Caco-2 (cell line): ENCODE measurements around the gene FAM107B. TPM values are rescaled to one million over a fixed set of nuclear protein-coding genes. Genes with fewer than 3 reads are reported as not detected.
A peak's percentile ranks its signal among the peaks of the same experiment; 100 is the strongest.

Source experiments
- BruUV-seq: library from RNA; stranded (reverse); fragments of 400-500 nt; replicated peaks from 2 replicates; lab custom pipeline; 2021; lab: Mats Ljungman, UMichigan
- CTCF ChIA-PET: fragments of 300-600 bp; sonication (Branson Sonifier 250); formaldehyde crosslinking; loops from one replicate; lab custom pipeline; 2022; ENCODE audit warnings: antibody characterized with exemption; lab: Charles Lee
- POLR2A ChIA-PET: fragments of 300-600 bp; sonication (Branson Sonifier 250); formaldehyde crosslinking; loops from one replicate; lab custom pipeline; 2022; ENCODE audit warnings: antibody characterized with exemption; lab: Charles Lee
- DNase-seq, 2 experiments: peaks; one replicate each; pipeline versions ENCODE4 v3.0.0 to v3.0.0-alpha.2; 2020 to 2022
- H3K27me3 ChIP-seq: replicated peaks from 2 replicates; pipeline ENCODE4 v1.6.0; 2011; ENCODE audit warnings: low read length; ENCODE audit not compliant: control insufficient read depth, insufficient read depth
- H3K36me3 ChIP-seq: 2 replicates; pipeline ENCODE4 v1.5.1; 2011; ENCODE audit warnings: low read length; ENCODE audit not compliant: control insufficient read depth, insufficient read depth
- H3K4me1 ChIP-seq: fragments of 250-450 bp; sonication (Bioruptor Pico); 2 replicates; pipeline ENCODE4 v1.5.1; 2020; ENCODE audit warnings: mild to moderate bottlenecking
- H3K4me3 ChIP-seq: 2 replicates; pipeline ENCODE4 v1.5.1; 2011; ENCODE audit warnings: low read depth, mild to moderate bottlenecking, control low read depth, low read length
- H3K9me3 ChIP-seq: fragments of 250-450 bp; sonication (Bioruptor Pico); 2 replicates; pipeline ENCODE4 v1.5.1; 2020; ENCODE audit warnings: mild to moderate bottlenecking, moderate library complexity
- H3K27ac Mint-ChIP-seq: one replicate; pipeline ENCODE4 v1.8.0; 2022; ENCODE audit warnings: mixed read lengths; ENCODE audit not compliant: unreplicated experiment
- H3K27me3 Mint-ChIP-seq: one replicate; pipeline ENCODE4 v1.8.0; 2022; ENCODE audit warnings: mixed read lengths; ENCODE audit not compliant: insufficient read depth, unreplicated experiment
- H3K36me3 Mint-ChIP-seq: one replicate; pipeline ENCODE4 v1.8.0; 2022; ENCODE audit warnings: mild to moderate bottlenecking, mixed read lengths; ENCODE audit not compliant: insufficient read depth, unreplicated experiment
- H3K4me1 Mint-ChIP-seq: one replicate; pipeline ENCODE4 v1.8.0; 2022; ENCODE audit warnings: low read depth, mixed read lengths; ENCODE audit not compliant: unreplicated experiment
- H3K4me3 Mint-ChIP-seq: one replicate; pipeline ENCODE4 v1.8.0; 2022; ENCODE audit warnings: mild to moderate bottlenecking, moderate library complexity, mixed read lengths; ENCODE audit not compliant: unreplicated experiment
- H3K9me3 Mint-ChIP-seq: one replicate; pipeline ENCODE4 v1.8.0; 2022; ENCODE audit warnings: mixed read lengths; ENCODE audit not compliant: unreplicated experiment
- CTCF ChIP-seq, 2 experiments: fragments of 200-600 bp in 1 of 2; IDR thresholded peaks; 1 replicate in 1 of 2; 2 replicates in 1 of 2; pipeline versions ENCODE4 v1.5.1 to v1.8.0; 2011 to 2022; ENCODE audit warnings: antibody characterized with exemption in 1 of 2, control low read depth in 1 of 2, inconsistent platforms in 1 of 2, low read depth in 1 of 2, low read length in 1 of 2, mild to moderate bottlenecking in 1 of 2, moderate library complexity in 1 of 2; ENCODE audit not compliant: insufficient read depth in 1 of 2, severe bottlenecking in 1 of 2, unreplicated experiment in 1 of 2
- intact Hi-C: fragments of 100-400 bp; cut with micrococcal nuclease; formaldehyde crosslinking; loops from one replicate; pipeline ENCODE4 v1.10.0; 2022; ENCODE audit not compliant: unreplicated experiment
- total RNA-seq: library from RNA; stranded (reverse); gene quantifications from 2 replicates; pipeline ENCODE4 v1.2.3, GENCODE V29; 2022

FAM107B gene
- total RNA-seq, 1 experiment from 2014 or later = 206 TPM

GRCh38 chr10:14507176-14507575 lies 267.5 kb downstream of the FAM107B start:
- DNase-seq = no peak
- no peaks in the 10 kb centered on the region for H3K9me3 Mint-ChIP-seq
- peaks cover 11% of the 10 kb centered on the region for H3K9me3 ChIP-seq
- no TSS peak for BruUV-seq
- peaks cover 4% of the 10 kb centered on the region; the same call in 1 of the 2 replicates for H3K36me3 ChIP-seq
- no peaks in the 10 kb centered on the region for H3K27me3 Mint-ChIP-seq
- H3K4me3 Mint-ChIP-seq = no peak overlapping the region
- no peaks in the 10 kb centered on the region for H3K27me3 ChIP-seq
- no peak overlapping the region for H3K4me3 ChIP-seq
- H3K36me3 Mint-ChIP-seq = peaks cover 49% of the 10 kb centered on the region
- no peaks in the 10 kb centered on the region for H3K4me1 Mint-ChIP-seq
- 0 out of 2 replicates have a peak, but pooled peaks cover 4% of the 10 kb centered on the region for H3K4me1 ChIP-seq
- ChIA-PET CTCF (interaction anchor here (0.6 kb wide), 1 partner anchor 20 kb away, joined by 5 read pairs; no protein-coding TSS in a partner anchor), POLR2A (no interaction called here)
- no peak for TF ChIP-seq CTCF (IDR thresholded peaks at IDR 0.05; ENCODE audit: insufficient read depth in 1 of 2, low read depth in 1 of 2, low read length in 1 of 2, severe bottlenecking in 1 of 2, unreplicated experiment in 1 of 2)
- H3K27ac Mint-ChIP-seq = peak overlapping the region; percentile 19
- intact Hi-C loops = no loop called here

GRCh38 chr10:14502431-14502830 lies 272.3 kb downstream of the FAM107B start:
- H3K36me3 Mint-ChIP-seq = peaks cover 18% of the 10 kb centered on the region
- POLR2A ChIA-PET = no interaction called here
- CTCF ChIA-PET = no interaction called here
- BruUV-seq = no TSS peak
- H3K4me3 ChIP-seq = no peak overlapping the region
- H3K36me3 ChIP-seq = peaks cover 1% of the 10 kb centered on the region; the same call in 1 of the 2 replicates
- peaks cover 10% of the 10 kb centered on the region for H3K4me1 Mint-ChIP-seq
- no peaks in the 10 kb centered on the region for H3K27me3 ChIP-seq
- H3K9me3 ChIP-seq = no peaks in the 10 kb centered on the region
- H3K27me3 Mint-ChIP-seq = no peaks in the 10 kb centered on the region
- H3K9me3 Mint-ChIP-seq = no peaks in the 10 kb centered on the region
- DNase-seq = no peak
- intact Hi-C loops = no loop called here
- H3K4me1 ChIP-seq = no peaks in the 10 kb centered on the region; the same call in 1 of the 2 replicates
- H3K27ac Mint-ChIP-seq = no peak overlapping the region
- no peak overlapping the region for H3K4me3 Mint-ChIP-seq
- no peak for TF ChIP-seq CTCF (IDR thresholded peaks at IDR 0.05; ENCODE audit: insufficient read depth in 1 of 2, low read depth in 1 of 2, low read length in 1 of 2, severe bottlenecking in 1 of 2, unreplicated experiment in 1 of 2)

GRCh38 chr10:14500172-14500765 lies 274.4 kb downstream of the FAM107B start:
- Mint-ChIP-seq H3K4me3 (no peak overlapping the region), H3K27me3 (no peaks in the 10 kb centered on the region), H3K4me1 (peaks cover 15% of the 10 kb centered on the region), H3K36me3 (peaks cover 10% of the 10 kb centered on the region), H3K27ac (peak overlapping the region; percentile 40), H3K9me3 (no peaks in the 10 kb centered on the region)
- TF ChIP-seq CTCF (IDR thresholded peaks at IDR 0.05; ENCODE audit: insufficient read depth in 1 of 2, low read depth in 1 of 2, low read length in 1 of 2, severe bottlenecking in 1 of 2, unreplicated experiment in 1 of 2) = no peak
- H3K4me3 ChIP-seq = no peak overlapping the region
- H3K36me3 ChIP-seq = no peaks in the 10 kb centered on the region
- no peaks in the 10 kb centered on the region for H3K27me3 ChIP-seq
- POLR2A ChIA-PET = interaction anchor here (1.2 kb wide), 1 partner anchor 323 kb away, joined by 3 read pairs; no protein-coding TSS in a partner anchor
- no peaks in the 10 kb centered on the region for H3K9me3 ChIP-seq
- CTCF ChIA-PET = interaction anchor here (0.7 kb wide), 3 partner anchors 9 to 338 kb away, joined by 3 read pairs; partner anchors contain the start of genes CDNF, HSPA14 and MSANTD7
- DNase-seq = no peak
- BruUV-seq = no TSS peak
- intact Hi-C loops = no loop called here
- no peaks in the 10 kb centered on the region; the same call in 1 of the 2 replicates for H3K4me1 ChIP-seq
